Lower lobe of right lung (tissue), 2 donors: ENCODE data around the gene LSM10. TPM values are rescaled to one million over a fixed set of nuclear protein-coding genes. Genes with fewer than 3 reads are reported as not detected.

Source experiments
- ATAC-seq, 2 donors: fragments of 200-7000 bp; cut with Tn5 transposase; one replicate each; pipeline ENCODE4 v1.9.1; 2020 to 2022; ENCODE audit warnings: mild to moderate bottlenecking in 2 of 2, moderate library complexity in 2 of 2
- DNase-seq: peaks from one replicate; pipeline ENCODE4 v3.0.0-alpha.2; 2020
- H3K27ac ChIP-seq: fragments of 200-600 bp; one replicate; pipeline ENCODE4 v1.8.0; 2022
- H3K27me3 ChIP-seq: fragments of 200-600 bp; one replicate; pipeline ENCODE4 v1.8.0; 2022; ENCODE audit warnings: low read depth
- H3K36me3 ChIP-seq: fragments of 200-600 bp; one replicate; pipeline ENCODE4 v1.8.0; 2022; ENCODE audit warnings: mild to moderate bottlenecking
- H3K4me1 ChIP-seq: fragments of 200-600 bp; one replicate; pipeline ENCODE4 v1.8.0; 2022
- H3K4me3 ChIP-seq: fragments of 200-600 bp; one replicate; pipeline ENCODE4 v1.8.0; 2022; ENCODE audit warnings: mild to moderate bottlenecking
- H3K9me3 ChIP-seq: fragments of 200-600 bp; one replicate; pipeline ENCODE4 v1.8.0; 2022
- CTCF ChIP-seq: fragments of 200-600 bp; IDR thresholded peaks from one replicate; pipeline ENCODE4 v1.8.0; 2022; ENCODE audit warnings: antibody characterized with exemption, mild to moderate bottlenecking
- intact Hi-C: fragments of 100-400 bp; cut with DNase I; formaldehyde crosslinking; loops from one replicate; pipeline ENCODE4 v1.11.0; 2022
- total RNA-seq: library from RNA; stranded (reverse); fragmentation: NEBNext Ultra II Directional; extraction: Animal tissue kit (Norgen Biotek cat#: 25700); gene quantifications from one replicate; pipeline ENCODE4 v1.2.1, GENCODE V29; 2021
- donor health status: DM: no; HTN: yes; CAD: no; lungs with severe emphysema.

LSM10 gene
- total RNA-seq, 1 donor from 2014 or later, result 44.5 TPM

GRCh38 chr1:36383240-36383639 is 14.5 kb downstream of the LSM10 start:
- Histone ChIP-seq H3K4me3 (no peak overlapping the region), H3K4me1 (peaks cover 72% of the 10 kb centered on the region), H3K9me3 (no peaks in the 10 kb centered on the region), H3K36me3 (peaks cover 8% of the 10 kb centered on the region), H3K27me3 (no peaks in the 10 kb centered on the region), H3K27ac (peak overlapping the region; percentile 0)
- TF ChIP-seq CTCF, result no peak
- DNase-seq (no peak), ATAC-seq (no peak)
- intact Hi-C loops, result no loop called here

- no peak for ATAC-seq
These were observed 15.0 kb downstream of the LSM10 start for GRCh38 chr1:36382669-36383068.

DNA sequence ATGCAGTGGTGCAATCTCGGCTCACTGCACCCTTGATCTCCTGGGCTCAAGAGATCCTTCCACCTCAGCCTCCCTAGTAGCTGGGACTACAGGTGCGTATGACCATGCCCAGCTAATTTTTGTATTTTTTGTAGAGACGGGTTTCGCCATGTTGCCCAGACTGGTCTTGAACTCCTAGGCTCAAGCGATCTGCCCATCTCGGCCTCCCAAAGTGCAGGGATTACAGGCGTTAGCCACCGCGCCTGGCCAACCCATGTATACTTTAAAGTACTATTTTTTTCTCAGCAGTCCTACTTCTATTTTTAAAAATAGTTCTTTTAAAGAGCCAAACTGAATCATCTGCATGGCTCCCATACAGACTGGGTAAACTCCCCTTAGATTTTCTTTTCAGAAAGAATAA is 15.5 kb downstream of the LSM10 start:
- ATAC-seq (no peak), DNase-seq (no peak)
- Histone ChIP-seq H3K27ac (no peak overlapping the region), H3K4me3 (no peak overlapping the region), H3K9me3 (no peaks in the 10 kb centered on the region), H3K4me1 (peaks cover 74% of the 10 kb centered on the region), H3K36me3 (peaks cover 11% of the 10 kb centered on the region), H3K27me3 (no peaks in the 10 kb centered on the region)
- TF ChIP-seq CTCF, result no peak
- intact Hi-C loops, result no loop called here

More at GRCh38 chr1:36382669-36383068, 15.0 kb downstream of the LSM10 start:
- peaks cover 74% of the 10 kb centered on the region for H3K4me1 ChIP-seq
- no peak overlapping the region for H3K4me3 ChIP-seq
- no peaks in the 10 kb centered on the region for H3K9me3 ChIP-seq
- no peak for DNase-seq
- TF ChIP-seq CTCF, result no peak
- peaks cover 11% of the 10 kb centered on the region for H3K36me3 ChIP-seq
- intact Hi-C loops, result no loop called here
- no peaks in the 10 kb centered on the region for H3K27me3 ChIP-seq
- no peak overlapping the region for H3K27ac ChIP-seq

DNA sequence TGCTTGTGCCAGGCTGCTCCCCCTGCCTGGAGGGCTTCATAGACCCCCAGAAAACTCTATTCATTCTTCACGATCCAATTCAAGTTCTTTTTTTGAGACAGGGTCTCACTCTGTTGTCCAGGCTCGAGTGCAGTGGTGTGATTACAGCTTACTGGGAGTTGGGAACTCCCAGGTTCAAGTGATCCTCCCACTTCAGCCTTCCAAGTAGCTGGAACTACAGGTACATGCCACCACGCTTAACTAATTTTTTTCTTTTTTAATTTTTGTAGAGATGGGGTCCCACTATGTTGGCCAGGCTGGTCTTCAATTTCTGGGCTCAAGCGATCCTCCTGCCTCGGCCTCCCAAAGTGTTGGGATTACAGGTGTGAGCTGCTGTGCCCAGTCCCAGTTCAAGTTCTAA is 16.3 kb downstream of the LSM10 start:
- intact Hi-C loops, result no loop called here
- peaks cover 67% of the 10 kb centered on the region for H3K4me1 ChIP-seq
- no peak for TF ChIP-seq CTCF
- no peaks in the 10 kb centered on the region for H3K27me3 ChIP-seq
- H3K36me3 ChIP-seq, result peaks cover 11% of the 10 kb centered on the region
- ATAC-seq (no peak), DNase-seq (no peak)
- H3K27ac ChIP-seq, result peak overlapping the region; percentile 65
- no peak overlapping the region for H3K4me3 ChIP-seq
- H3K9me3 ChIP-seq, result no peaks in the 10 kb centered on the region

DNA sequence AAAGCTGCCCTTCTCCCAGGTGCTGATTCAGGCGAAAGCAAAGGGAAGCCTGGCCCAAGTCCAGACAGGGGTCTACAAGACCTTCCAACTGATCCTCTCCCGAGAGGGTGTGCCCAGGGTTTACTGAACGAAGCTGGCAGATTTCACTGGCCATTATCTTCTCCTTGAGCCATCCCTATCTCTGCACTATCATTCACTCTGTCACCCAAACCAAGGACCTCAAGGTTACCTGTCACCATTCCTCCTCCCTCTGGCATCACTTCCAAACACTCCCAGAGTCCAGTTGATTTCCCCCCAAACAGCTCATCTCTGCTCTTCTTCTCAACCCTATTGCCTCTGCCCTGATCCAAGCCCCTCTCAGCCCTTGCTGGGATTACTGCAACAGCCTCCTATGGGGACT is 16.9 kb downstream of the LSM10 start:
- peaks cover 15% of the 10 kb centered on the region for H3K36me3 ChIP-seq
- no peak for ATAC-seq
- H3K27ac ChIP-seq, result peak overlapping the region; percentile 65
- no peaks in the 10 kb centered on the region for H3K9me3 ChIP-seq
- intact Hi-C loops, result no loop called here
- H3K4me3 ChIP-seq, result no peak overlapping the region
- H3K4me1 ChIP-seq, result peaks cover 71% of the 10 kb centered on the region
- no peak for DNase-seq
- no peaks in the 10 kb centered on the region for H3K27me3 ChIP-seq
- no peak for TF ChIP-seq CTCF

GRCh38 chr1:36380143-36380619 is 17.5 kb downstream of the LSM10 start:
- no peak overlapping the region for H3K4me3 ChIP-seq
- H3K4me1 ChIP-seq, result peaks cover 77% of the 10 kb centered on the region
- ATAC-seq (no peak), DNase-seq (no peak)
- H3K36me3 ChIP-seq, result peaks cover 15% of the 10 kb centered on the region
- intact Hi-C loops, result no loop called here
- H3K27ac ChIP-seq, result peak overlapping the region; percentile 65
- TF ChIP-seq CTCF, result no peak
- H3K9me3 ChIP-seq, result no peaks in the 10 kb centered on the region
- no peaks in the 10 kb centered on the region for H3K27me3 ChIP-seq
